RWPE1 (cell line): ENCODE data around the gene BNC2.

Experiments used
- CTCF ChIA-PET: fragments of 350-600 bp; sonication (Branson Sonifier 250); formaldehyde crosslinking; extraction: SDS; loops from one replicate; lab custom pipeline; 2021; lab: Yijun Ruan, JAX
- POLR2A ChIA-PET: fragments of 400-600 bp; formaldehyde crosslinking; extraction: SDS; loops from one replicate; lab custom pipeline; 2020; ENCODE audit warnings: antibody characterized with exemption; ENCODE audit not compliant: low non-redundant PET; lab: Yijun Ruan, JAX
- DNase-seq: peaks from one replicate; pipeline ENCODE4 v3.0.0; 2012; ENCODE audit warnings: low spot score
- H3K27ac ChIP-seq: fragments of 450-650 bp; 2 replicates; pipeline ENCODE4 v1.5.1; 2017
- CTCF ChIP-seq: fragments of 450-650 bp; conservative IDR thresholded peaks from 2 replicates; pipeline ENCODE4 v1.5.1; 2017; ENCODE audit warnings: low read depth, mild to moderate bottlenecking

BNC2 gene

GRCh38 chr9:16671591-16672137 lies 198.8 kb downstream of the BNC2 start:
- POLR2A ChIA-PET: no interaction called here
- no peak overlapping the region for H3K27ac ChIP-seq
- DNase-seq: peak; percentile 11
- CTCF ChIA-PET: interaction anchor here (0.6 to 0.7 kb wide), 2 partner anchors 9 to 475 kb away, joined by 3 read pairs; no protein-coding TSS in a partner anchor
- TF ChIP-seq CTCF: no peak

GRCh38 chr9:16670791-16671190 lies 199.7 kb downstream of the BNC2 start:
- H3K27ac ChIP-seq: no peak overlapping the region
- TF ChIP-seq CTCF: no peak
- POLR2A ChIA-PET: no interaction called here
- DNase-seq: no peak
- CTCF ChIA-PET: interaction anchor here (0.6 to 0.7 kb wide), 2 partner anchors 474 to 640 kb away, joined by 3 read pairs; no protein-coding TSS in a partner anchor

- DNase-seq: no peak
- ChIA-PET POLR2A (no interaction called here), CTCF (no interaction called here)
- TF ChIP-seq CTCF: no peak
- H3K27ac ChIP-seq: no peak overlapping the region
Observed at GRCh38 chr9:16668734-16669295, 201.7 kb downstream of the BNC2 start.

GRCh38 chr9:16664211-16664610 lies 206.3 kb downstream of the BNC2 start:
- H3K27ac ChIP-seq: no peak overlapping the region
- no peak for DNase-seq
- ChIA-PET CTCF (interaction anchor here (0.7 kb wide), 1 partner anchor 16 kb away, joined by 3 read pairs; no protein-coding TSS in a partner anchor), POLR2A (no interaction called here)
- TF ChIP-seq CTCF: no peak

GRCh38 chr9:16661816-16662215 lies 208.7 kb downstream of the BNC2 start:
- no peak for TF ChIP-seq CTCF
- DNase-seq: no peak
- ChIA-PET POLR2A (no interaction called here), CTCF (no interaction called here)
- no peak overlapping the region for H3K27ac ChIP-seq

GRCh38 chr9:16659096-16659495 lies 211.4 kb downstream of the BNC2 start:
- no peak for DNase-seq
- ChIA-PET CTCF (no interaction called here), POLR2A (no interaction called here)
- no peak for TF ChIP-seq CTCF
- H3K27ac ChIP-seq: no peak overlapping the region
